ENCODE results near the gene GRID2. TPM values are rescaled to one million over a fixed set of nuclear protein-coding genes. Genes with fewer than 3 reads are reported as not detected.

GRID2 gene
- total RNA-seq, 3 donors from 2014 or later: under 0.01 TPM

GRCh38 chr4:92733231-92733630, 429.5 kb downstream of the GRID2 start:
- Histone ChIP-seq H3K36me3 (no peaks in the 10 kb centered on the region), H3K27ac (no peak overlapping the region), H3K4me1 (no peaks in the 10 kb centered on the region), H3K27me3 (no peaks in the 10 kb centered on the region), H3K9me3 (no peaks in the 10 kb centered on the region), H3K4me3 (no peak overlapping the region)
- no peak for TF ChIP-seq POLR2A (IDR thresholded peaks at IDR 0.05)
- no peak for TF ChIP-seq CTCF (IDR thresholded peaks at IDR 0.05)
- TF ChIP-seq POLR2AphosphoS5 (IDR thresholded peaks at IDR 0.05): no peak
- DNase-seq (ENCODE audit: low spot score in 2 of 2): no peak
- intact Hi-C loops (cut with DNase I; ENCODE audit: low total_unique reads): no loop called here

DNA sequence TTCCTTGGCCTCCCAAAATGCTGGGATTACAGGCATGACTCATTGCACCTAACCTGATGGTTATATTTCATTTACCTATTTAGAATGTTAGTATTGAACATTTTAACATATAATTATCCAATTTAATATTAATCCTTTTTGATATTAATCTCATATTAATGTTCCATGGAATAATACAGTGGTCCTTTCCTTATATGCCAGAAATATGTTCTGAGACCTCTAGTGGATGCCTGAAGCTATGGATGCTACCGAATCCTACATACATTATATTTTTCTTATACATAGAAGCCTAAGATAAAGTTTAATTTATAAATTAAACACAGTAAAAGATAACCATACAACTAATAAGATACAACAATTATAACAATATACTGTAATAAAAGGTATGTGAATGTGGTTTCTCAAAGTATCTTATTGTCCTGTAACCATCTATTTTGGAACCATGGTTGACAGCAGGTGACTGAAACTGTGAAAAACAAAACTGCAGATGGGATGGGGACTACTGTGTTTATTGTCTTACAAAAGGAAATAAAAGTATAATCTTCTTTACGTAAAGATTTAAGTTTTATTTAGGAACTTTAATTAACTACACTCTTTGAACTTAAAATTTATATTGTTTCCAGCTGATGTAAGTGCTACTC, 431.4 kb downstream of the GRID2 start:
- H3K4me1 ChIP-seq: no peaks in the 10 kb centered on the region
- DNase-seq (ENCODE audit: low spot score in 2 of 2): no peak
- no peak overlapping the region for H3K27ac ChIP-seq
- no peak for TF ChIP-seq POLR2A (IDR thresholded peaks at IDR 0.05)
- intact Hi-C loops (cut with DNase I; ENCODE audit: low total_unique reads): no loop called here
- no peaks in the 10 kb centered on the region for H3K27me3 ChIP-seq
- no peaks in the 10 kb centered on the region for H3K36me3 ChIP-seq
- no peak overlapping the region for H3K4me3 ChIP-seq
- H3K9me3 ChIP-seq: no peaks in the 10 kb centered on the region

- Histone ChIP-seq H3K36me3 (no peaks in the 10 kb centered on the region), H3K27me3 (no peaks in the 10 kb centered on the region), H3K27ac (no peak overlapping the region), H3K9me3 (no peaks in the 10 kb centered on the region), H3K4me1 (no peaks in the 10 kb centered on the region), H3K4me3 (no peak overlapping the region)
- TF ChIP-seq POLR2AphosphoS5 (IDR thresholded peaks at IDR 0.05): no peak
- TF ChIP-seq CTCF (IDR thresholded peaks at IDR 0.05): no peak
- no peak for TF ChIP-seq POLR2A (IDR thresholded peaks at IDR 0.05)
- intact Hi-C loops (cut with DNase I; ENCODE audit: low total_unique reads): loop anchor here (5.0 kb wide), 1 partner anchor 1663 kb away; no protein-coding TSS in a partner anchor
- DNase-seq (ENCODE audit: low spot score in 2 of 2): no peak
These were observed 456.7 kb downstream of the GRID2 start for GRCh38 chr4:92760433-92760832.

- Histone ChIP-seq H3K9me3 (no peaks in the 10 kb centered on the region), H3K4me1 (no peaks in the 10 kb centered on the region), H3K36me3 (no peaks in the 10 kb centered on the region), H3K27ac (no peak overlapping the region), H3K27me3 (no peaks in the 10 kb centered on the region), H3K4me3 (no peak overlapping the region)
- intact Hi-C loops (cut with DNase I; ENCODE audit: low total_unique reads): no loop called here
- TF ChIP-seq POLR2AphosphoS5 (IDR thresholded peaks at IDR 0.05) (no peak), POLR2A (IDR thresholded peaks at IDR 0.05) (no peak), CTCF (IDR thresholded peaks at IDR 0.05) (no peak)
- no peak for DNase-seq (ENCODE audit: low spot score in 2 of 2)
These were observed 472.3 kb downstream of the GRID2 start for GRCh38 chr4:92776080-92776479.

DNA sequence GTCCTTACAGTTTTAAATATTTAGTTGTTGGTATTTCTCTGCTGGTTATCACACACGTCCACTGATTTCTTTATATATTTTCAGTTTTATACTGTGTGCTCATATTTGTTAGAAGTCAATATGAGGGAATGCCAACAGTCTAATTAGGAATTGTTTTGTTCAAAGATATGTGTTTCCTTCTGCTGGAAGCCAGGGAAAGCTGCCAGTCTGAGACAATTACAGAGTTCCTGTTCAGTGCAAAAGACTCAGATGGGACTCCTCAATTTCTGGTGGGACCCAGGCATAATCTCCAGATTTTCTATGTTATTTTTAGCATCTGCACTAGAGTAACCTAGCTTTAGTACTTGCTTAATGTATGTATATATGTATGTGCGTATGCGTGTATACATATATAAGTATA, 486.0 kb downstream of the GRID2 start:
- H3K4me3 ChIP-seq: no peak overlapping the region
- H3K4me1 ChIP-seq: no peaks in the 10 kb centered on the region
- intact Hi-C loops (cut with DNase I; ENCODE audit: low total_unique reads): no loop called here
- H3K36me3 ChIP-seq: no peaks in the 10 kb centered on the region
- no peaks in the 10 kb centered on the region for H3K27me3 ChIP-seq
- TF ChIP-seq POLR2AphosphoS5 (IDR thresholded peaks at IDR 0.05) (no peak), CTCF (IDR thresholded peaks at IDR 0.05) (no peak), POLR2A (IDR thresholded peaks at IDR 0.05) (no peak)
- H3K27ac ChIP-seq: no peak overlapping the region
- DNase-seq (ENCODE audit: low spot score in 2 of 2): no peak
- no peaks in the 10 kb centered on the region for H3K9me3 ChIP-seq

Data from breast epithelium (tissue), 4 donors.